Esophagus muscularis mucosa (tissue), 4 donors: ENCODE results near the gene UMOD. TPM values are rescaled to one million over a fixed set of nuclear protein-coding genes. Genes with fewer than 3 reads are reported as not detected.

Experiments
- DNase-seq: peaks from one replicate; pipeline ENCODE4 v3.0.0-alpha.2; 2017; ENCODE audit errors: extremely low spot score
- H3K27ac ChIP-seq, 4 donors: fragments of 200-600 bp; sonication (generic); replicated peaks in 1 of 4; 1 replicate in 3 of 4; 2 replicates in 1 of 4; pipeline ENCODE4 v1.5.1; 2016 to 2019; ENCODE audit warnings: mild to moderate bottlenecking in 1 of 4
- H3K27me3 ChIP-seq, 4 donors: fragments of 200-600 bp; sonication (generic); one replicate each; pipeline versions ENCODE4 v1.5.1 to v1.6.0; 2016 to 2019
- H3K36me3 ChIP-seq, 4 donors: fragments of 200-600 bp; sonication (generic); one replicate each; pipeline ENCODE4 v1.5.1; 2016 to 2019
- H3K4me1 ChIP-seq, 4 donors: fragments of 200-600 bp; sonication (generic); one replicate each; pipeline ENCODE4 v1.5.1; 2016 to 2019
- H3K4me3 ChIP-seq, 4 donors: fragments of 200-600 bp; sonication (generic); 1 replicate in 2 of 4; 2 replicates in 2 of 4; pipeline ENCODE4 v1.5.1; 2016 to 2019; ENCODE audit warnings: mild to moderate bottlenecking in 4 of 4, moderate library complexity in 1 of 4
- H3K9me3 ChIP-seq, 4 donors: fragments of 200-600 bp; sonication (generic); 1 replicate in 3 of 4; 2 replicates in 1 of 4; pipeline ENCODE4 v1.5.1; 2016 to 2019
- CTCF ChIP-seq, 3 experiments: fragments of 200-600 bp in 2 of 3; fragments of 450-650 bp in 1 of 3; sonication (generic) in 2 of 3; IDR thresholded peaks; one replicate each; pipeline ENCODE4 v1.5.1; 2017 to 2019; ENCODE audit warnings: antibody characterized with exemption in 3 of 3, mild to moderate bottlenecking in 2 of 3, moderate library complexity in 1 of 3
- EP300 ChIP-seq: sonication (generic); formaldehyde crosslinking; IDR thresholded peaks from one replicate; pipeline ENCODE4 v1.6.1; 2017; ENCODE audit warnings: antibody characterized with exemption
- POLR2A ChIP-seq: fragments of 450-650 bp; IDR thresholded peaks from one replicate; pipeline ENCODE4 v1.6.1; 2017; ENCODE audit warnings: antibody characterized with exemption, moderate library complexity, mild to moderate bottlenecking, low read depth
- POLR2AphosphoS5 ChIP-seq, 2 donors: sonication (generic); formaldehyde crosslinking; IDR thresholded peaks; one replicate each; pipeline ENCODE4 v1.6.1; 2017; ENCODE audit warnings: antibody characterized with exemption in 2 of 2
- WGBS: methylation state at CpG from one replicate; pipeline ENCODE4 v1.1.5; 2018; 5-methylcytosine and 5-hydroxymethylcytosine counted together
- intact Hi-C: fragments of 100-400 bp; cut with DNase I; formaldehyde crosslinking; loops from one replicate; pipeline ENCODE4 v1.15.1; 2023
- total RNA-seq, 4 donors: library from RNA; depleted of rRNA; stranded (reverse); fragments of >200 nt; gene quantifications; one replicate each; pipeline versions ENCODE4 v1.1.0 to v1.2.1, GENCODE V29; 2016

The UMOD gene
- total RNA-seq, 4 donors from 2014 or later, result not detected

- no peaks in the 10 kb centered on the region for H3K27me3 ChIP-seq
- no peaks in the 10 kb centered on the region for H3K9me3 ChIP-seq
- no peak for DNase-seq
- H3K36me3 ChIP-seq, result no peaks in the 10 kb centered on the region
- TF ChIP-seq POLR2AphosphoS5 (IDR thresholded peaks at IDR 0.05) (no peak), CTCF (IDR thresholded peaks at IDR 0.05) (no peak), POLR2A (no peak), EP300 (no peak)
- no peaks in the 10 kb centered on the region for H3K4me1 ChIP-seq
- no peak overlapping the region for H3K4me3 ChIP-seq
- intact Hi-C loops, result loop anchor here (10.0 kb wide), 1 partner anchor 64 kb away; no protein-coding TSS in a partner anchor
- no peak overlapping the region for H3K27ac ChIP-seq
Measured at GRCh38 chr16:20320592-20320991, 31.9 kb downstream of the UMOD start.

GRCh38 chr16:20320178-20320577 lies 32.3 kb downstream of the UMOD start:
- no peak overlapping the region for H3K27ac ChIP-seq
- 68% methylated on average over 2 of the region's 2 CpGs for WGBS
- H3K36me3 ChIP-seq, result no peaks in the 10 kb centered on the region
- TF ChIP-seq POLR2A (no peak), EP300 (no peak), CTCF (IDR thresholded peaks at IDR 0.05) (no peak), POLR2AphosphoS5 (IDR thresholded peaks at IDR 0.05) (no peak)
- H3K4me3 ChIP-seq, result no peak overlapping the region
- no peak for DNase-seq
- H3K9me3 ChIP-seq, result no peaks in the 10 kb centered on the region
- no peaks in the 10 kb centered on the region for H3K4me1 ChIP-seq
- intact Hi-C loops, result loop anchor here (10.0 kb wide), 1 partner anchor 65 kb away; no protein-coding TSS in a partner anchor
- no peaks in the 10 kb centered on the region for H3K27me3 ChIP-seq

- no peaks in the 10 kb centered on the region for H3K36me3 ChIP-seq
- WGBS, result 81% methylated on average over 1 of the region's 1 CpG
Measured at GRCh38 chr16:20319406-20319805, 33.1 kb downstream of the UMOD start.

GRCh38 chr16:20318437-20318836 lies 34.1 kb downstream of the UMOD start:
- intact Hi-C loops, result no loop called here
- no peak overlapping the region for H3K27ac ChIP-seq
- TF ChIP-seq POLR2A, result no peak
- TF ChIP-seq POLR2AphosphoS5 (IDR thresholded peaks at IDR 0.05), result no peak
- no peak for TF ChIP-seq EP300
- TF ChIP-seq CTCF (IDR thresholded peaks at IDR 0.05), result no peak
- no peak for DNase-seq
- no peaks in the 10 kb centered on the region for H3K27me3 ChIP-seq
- no peaks in the 10 kb centered on the region for H3K9me3 ChIP-seq
- H3K36me3 ChIP-seq, result no peaks in the 10 kb centered on the region
- H3K4me1 ChIP-seq, result no peaks in the 10 kb centered on the region
- no peak overlapping the region for H3K4me3 ChIP-seq
- WGBS, result 71% methylated on average over 3 of the region's 3 CpGs

More at GRCh38 chr16:20319406-20319805, 33.1 kb downstream of the UMOD start:
- Histone ChIP-seq H3K4me3 (no peak overlapping the region), H3K9me3 (no peaks in the 10 kb centered on the region), H3K27me3 (no peaks in the 10 kb centered on the region), H3K27ac (no peak overlapping the region), H3K4me1 (no peaks in the 10 kb centered on the region)
- intact Hi-C loops, result no loop called here
- TF ChIP-seq POLR2A (no peak), POLR2AphosphoS5 (IDR thresholded peaks at IDR 0.05) (no peak), EP300 (no peak), CTCF (IDR thresholded peaks at IDR 0.05) (no peak)
- DNase-seq, result no peak

GRCh38 chr16:20318006-20318405 lies 34.5 kb downstream of the UMOD start:
- 73% methylated on average over 7 of the region's 7 CpGs for WGBS
- Histone ChIP-seq H3K9me3 (no peaks in the 10 kb centered on the region), H3K4me3 (no peak overlapping the region), H3K27ac (no peak overlapping the region), H3K27me3 (no peaks in the 10 kb centered on the region), H3K36me3 (no peaks in the 10 kb centered on the region), H3K4me1 (no peaks in the 10 kb centered on the region)
- no peak for DNase-seq
- TF ChIP-seq POLR2AphosphoS5 (IDR thresholded peaks at IDR 0.05) (no peak), EP300 (no peak), POLR2A (no peak), CTCF (IDR thresholded peaks at IDR 0.05) (no peak)
- intact Hi-C loops, result no loop called here
